Measurements from ENCODE around the gene WFIKKN1. TPM values are rescaled to one million over a fixed set of nuclear protein-coding genes. Genes with fewer than 3 reads are reported as not detected.

Gene WFIKKN1
- total and polyA plus RNA-seq, 2 of the 13 experiments (the other 11 are each of a cell fraction or from before 2014, with no cell fraction given), result 1.7 to 4.9 TPM

DNA sequence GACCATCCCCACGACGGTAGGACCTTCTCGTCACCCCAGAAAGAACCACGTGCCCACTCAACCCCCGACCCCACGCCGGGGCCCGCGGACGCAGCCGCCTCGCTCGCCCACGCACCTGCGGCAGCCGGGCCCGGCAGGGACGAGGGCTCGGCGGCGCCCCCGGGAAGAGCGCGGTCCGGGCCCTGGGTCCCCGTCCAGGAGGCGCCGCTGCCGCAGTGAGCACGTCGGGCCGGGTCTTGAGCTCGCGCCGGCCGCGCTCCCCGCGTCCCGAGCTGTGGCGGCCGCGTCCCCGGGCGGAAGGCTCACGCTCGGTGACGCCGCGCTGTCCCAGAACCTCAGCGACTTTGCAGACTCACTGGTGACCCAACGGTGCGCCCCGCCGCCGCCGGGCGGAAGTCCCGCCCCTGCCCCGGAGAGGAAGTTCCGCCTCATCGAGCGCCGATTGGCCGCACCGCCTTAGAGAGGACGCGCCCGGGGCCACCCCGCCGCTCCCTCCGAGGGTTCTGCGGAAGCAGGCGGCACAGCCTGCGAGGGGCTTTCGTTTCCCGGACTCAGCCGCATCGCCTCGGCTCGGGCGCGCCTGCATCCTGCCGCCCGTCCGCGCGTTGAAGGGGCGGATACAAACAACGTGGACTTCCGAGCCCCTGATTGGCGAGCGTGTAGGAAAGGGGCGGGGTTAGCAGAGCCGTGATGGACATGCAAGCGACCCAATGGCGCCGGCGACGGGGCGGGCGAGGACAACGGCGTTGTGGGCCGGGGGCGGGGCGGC lies 41.7 kb upstream of the WFIKKN1 start (continued):
- peak; percentile 29; the same call in 1 of the 2 replicates for TF ChIP-seq AHR (CRISPR knock-in tag; IDR thresholded peaks at IDR 0.05)
- TF ChIP-seq HES4 (CRISPR knock-in tag; IDR thresholded peaks at IDR 0.05; ENCODE audit: borderline replicate concordance), result peak; percentile 24; the same call in 1 of the 2 replicates
- TF ChIP-seq, protein P1, sequence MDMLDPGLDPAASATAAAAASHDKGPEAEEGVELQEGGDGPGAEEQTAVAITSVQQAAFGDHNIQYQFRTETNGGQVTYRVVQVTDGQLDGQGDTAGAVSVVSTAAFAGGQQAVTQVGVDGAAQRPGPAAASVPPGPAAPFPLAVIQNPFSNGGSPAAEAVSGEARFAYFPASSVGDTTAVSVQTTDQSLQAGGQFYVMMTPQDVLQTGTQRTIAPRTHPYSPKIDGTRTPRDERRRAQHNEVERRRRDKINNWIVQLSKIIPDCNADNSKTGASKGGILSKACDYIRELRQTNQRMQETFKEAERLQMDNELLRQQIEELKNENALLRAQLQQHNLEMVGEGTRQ (IDR thresholded peaks at IDR 0.05; ENCODE audit: low read depth, low read length), result no peak
- TF ChIP-seq, protein P1 (CRISPR knock-in tag; IDR thresholded peaks at IDR 0.05; ENCODE audit: borderline replicate concordance), result no peak
- TF ChIP-seq, protein P2, sequence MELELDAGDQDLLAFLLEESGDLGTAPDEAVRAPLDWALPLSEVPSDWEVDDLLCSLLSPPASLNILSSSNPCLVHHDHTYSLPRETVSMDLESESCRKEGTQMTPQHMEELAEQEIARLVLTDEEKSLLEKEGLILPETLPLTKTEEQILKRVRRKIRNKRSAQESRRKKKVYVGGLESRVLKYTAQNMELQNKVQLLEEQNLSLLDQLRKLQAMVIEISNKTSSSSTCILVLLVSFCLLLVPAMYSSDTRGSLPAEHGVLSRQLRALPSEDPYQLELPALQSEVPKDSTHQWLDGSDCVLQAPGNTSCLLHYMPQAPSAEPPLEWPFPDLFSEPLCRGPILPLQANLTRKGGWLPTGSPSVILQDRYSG (CRISPR knock-in tag; IDR thresholded peaks at IDR 0.05), result no peak; the same call in 1 of the 2 replicates
- TF ChIP-seq, protein P3, sequence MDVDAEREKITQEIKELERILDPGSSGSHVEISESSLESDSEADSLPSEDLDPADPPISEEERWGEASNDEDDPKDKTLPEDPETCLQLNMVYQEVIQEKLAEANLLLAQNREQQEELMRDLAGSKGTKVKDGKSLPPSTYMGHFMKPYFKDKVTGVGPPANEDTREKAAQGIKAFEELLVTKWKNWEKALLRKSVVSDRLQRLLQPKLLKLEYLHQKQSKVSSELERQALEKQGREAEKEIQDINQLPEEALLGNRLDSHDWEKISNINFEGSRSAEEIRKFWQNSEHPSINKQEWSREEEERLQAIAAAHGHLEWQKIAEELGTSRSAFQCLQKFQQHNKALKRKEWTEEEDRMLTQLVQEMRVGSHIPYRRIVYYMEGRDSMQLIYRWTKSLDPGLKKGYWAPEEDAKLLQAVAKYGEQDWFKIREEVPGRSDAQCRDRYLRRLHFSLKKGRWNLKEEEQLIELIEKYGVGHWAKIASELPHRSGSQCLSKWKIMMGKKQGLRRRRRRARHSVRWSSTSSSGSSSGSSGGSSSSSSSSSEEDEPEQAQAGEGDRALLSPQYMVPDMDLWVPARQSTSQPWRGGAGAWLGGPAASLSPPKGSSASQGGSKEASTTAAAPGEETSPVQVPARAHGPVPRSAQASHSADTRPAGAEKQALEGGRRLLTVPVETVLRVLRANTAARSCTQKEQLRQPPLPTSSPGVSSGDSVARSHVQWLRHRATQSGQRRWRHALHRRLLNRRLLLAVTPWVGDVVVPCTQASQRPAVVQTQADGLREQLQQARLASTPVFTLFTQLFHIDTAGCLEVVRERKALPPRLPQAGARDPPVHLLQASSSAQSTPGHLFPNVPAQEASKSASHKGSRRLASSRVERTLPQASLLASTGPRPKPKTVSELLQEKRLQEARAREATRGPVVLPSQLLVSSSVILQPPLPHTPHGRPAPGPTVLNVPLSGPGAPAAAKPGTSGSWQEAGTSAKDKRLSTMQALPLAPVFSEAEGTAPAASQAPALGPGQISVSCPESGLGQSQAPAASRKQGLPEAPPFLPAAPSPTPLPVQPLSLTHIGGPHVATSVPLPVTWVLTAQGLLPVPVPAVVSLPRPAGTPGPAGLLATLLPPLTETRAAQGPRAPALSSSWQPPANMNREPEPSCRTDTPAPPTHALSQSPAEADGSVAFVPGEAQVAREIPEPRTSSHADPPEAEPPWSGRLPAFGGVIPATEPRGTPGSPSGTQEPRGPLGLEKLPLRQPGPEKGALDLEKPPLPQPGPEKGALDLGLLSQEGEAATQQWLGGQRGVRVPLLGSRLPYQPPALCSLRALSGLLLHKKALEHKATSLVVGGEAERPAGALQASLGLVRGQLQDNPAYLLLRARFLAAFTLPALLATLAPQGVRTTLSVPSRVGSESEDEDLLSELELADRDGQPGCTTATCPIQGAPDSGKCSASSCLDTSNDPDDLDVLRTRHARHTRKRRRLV (CRISPR knock-in tag; IDR thresholded peaks at IDR 0.05), result peak; percentile 26; the same call in 1 of the 2 replicates
- no peak for TF ChIP-seq RELA (CRISPR knock-in tag; IDR thresholded peaks at IDR 0.05)
- TF ChIP-seq, protein P4, sequence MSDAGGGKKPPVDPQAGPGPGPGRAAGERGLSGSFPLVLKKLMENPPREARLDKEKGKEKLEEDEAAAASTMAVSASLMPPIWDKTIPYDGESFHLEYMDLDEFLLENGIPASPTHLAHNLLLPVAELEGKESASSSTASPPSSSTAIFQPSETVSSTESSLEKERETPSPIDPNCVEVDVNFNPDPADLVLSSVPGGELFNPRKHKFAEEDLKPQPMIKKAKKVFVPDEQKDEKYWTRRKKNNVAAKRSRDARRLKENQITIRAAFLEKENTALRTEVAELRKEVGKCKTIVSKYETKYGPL (CRISPR knock-in tag; IDR thresholded peaks at IDR 0.05), result no peak
- TF ChIP-seq, protein P5, sequence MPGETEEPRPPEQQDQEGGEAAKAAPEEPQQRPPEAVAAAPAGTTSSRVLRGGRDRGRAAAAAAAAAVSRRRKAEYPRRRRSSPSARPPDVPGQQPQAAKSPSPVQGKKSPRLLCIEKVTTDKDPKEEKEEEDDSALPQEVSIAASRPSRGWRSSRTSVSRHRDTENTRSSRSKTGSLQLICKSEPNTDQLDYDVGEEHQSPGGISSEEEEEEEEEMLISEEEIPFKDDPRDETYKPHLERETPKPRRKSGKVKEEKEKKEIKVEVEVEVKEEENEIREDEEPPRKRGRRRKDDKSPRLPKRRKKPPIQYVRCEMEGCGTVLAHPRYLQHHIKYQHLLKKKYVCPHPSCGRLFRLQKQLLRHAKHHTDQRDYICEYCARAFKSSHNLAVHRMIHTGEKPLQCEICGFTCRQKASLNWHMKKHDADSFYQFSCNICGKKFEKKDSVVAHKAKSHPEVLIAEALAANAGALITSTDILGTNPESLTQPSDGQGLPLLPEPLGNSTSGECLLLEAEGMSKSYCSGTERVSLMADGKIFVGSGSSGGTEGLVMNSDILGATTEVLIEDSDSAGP (CRISPR knock-in tag; IDR thresholded peaks at IDR 0.05; ENCODE audit: borderline replicate concordance), result peak; percentile 58; the same call in 1 of the 2 replicates
